HEK293T (cell line): ENCODE measurements around the gene CCDC149.

Experiments used
- CTCF ChIA-PET: fragments of 350-600 bp; formaldehyde crosslinking; extraction: SDS; loops from one replicate; lab custom pipeline; 2021; ENCODE audit warnings: antibody characterized with exemption, inconsistent platforms; lab: Yijun Ruan, JAX
- POLR2A ChIA-PET: fragments of 350-600 bp; formaldehyde crosslinking; extraction: SDS; loops from one replicate; lab custom pipeline; 2020; ENCODE audit warnings: antibody characterized with exemption, inconsistent platforms; lab: Yijun Ruan, JAX
- DNase-seq: peaks from one replicate; pipeline ENCODE4 v3.0.0; 2012; ENCODE audit warnings: mixed read lengths; ENCODE audit errors: extremely low spot score
- ARNT ChIP-seq: fragments of 450-650 bp; IDR thresholded peaks from 2 replicates; pipeline ENCODE4 v1.6.1; 2017; ENCODE audit warnings: mild to moderate bottlenecking
- BHLHE40 ChIP-seq: fragments of 450-650 bp; IDR thresholded peaks from 2 replicates; pipeline ENCODE4 v1.6.1; 2016; ENCODE audit warnings: mild to moderate bottlenecking, moderate library complexity, borderline replicate concordance
- CTBP1 ChIP-seq: fragments of 450-650 bp; IDR thresholded peaks from 2 replicates; pipeline ENCODE4 v1.6.1; 2016; ENCODE audit warnings: borderline replicate concordance
- ELF4 ChIP-seq: fragments of 450-650 bp; IDR thresholded peaks from 2 replicates; pipeline ENCODE4 v1.6.1; 2017; ENCODE audit warnings: antibody characterized with exemption
- FOXA1 ChIP-seq: fragments of 450-650 bp; IDR thresholded peaks from 2 replicates; pipeline ENCODE4 v1.6.1; 2016; ENCODE audit warnings: mild to moderate bottlenecking
- FOXK2 ChIP-seq: fragments of 450-650 bp; IDR thresholded peaks from 2 replicates; pipeline ENCODE4 v1.6.1; 2016; ENCODE audit warnings: mild to moderate bottlenecking
- FOXM1 ChIP-seq: fragments of 450-650 bp; IDR thresholded peaks from 2 replicates; pipeline ENCODE4 v1.6.1; 2017; ENCODE audit warnings: mild to moderate bottlenecking, borderline replicate concordance
- HDGF ChIP-seq: fragments of 450-650 bp; IDR thresholded peaks from 2 replicates; pipeline ENCODE4 v1.6.1; 2017; ENCODE audit warnings: antibody characterized with exemption, borderline replicate concordance
- L3MBTL2 ChIP-seq: fragments of 450-650 bp; conservative IDR thresholded peaks from 2 replicates; pipeline ENCODE4 v1.6.1; 2016; ENCODE audit warnings: mild to moderate bottlenecking
- LEF1 ChIP-seq: fragments of 450-650 bp; IDR thresholded peaks from 2 replicates; pipeline ENCODE4 v1.6.1; 2017; ENCODE audit warnings: mild to moderate bottlenecking, borderline replicate concordance
- NFRKB ChIP-seq: fragments of 450-650 bp; IDR thresholded peaks from 2 replicates; pipeline ENCODE4 v1.6.1; 2016; ENCODE audit warnings: mild to moderate bottlenecking, moderate library complexity
- PKNOX1 ChIP-seq: fragments of 450-650 bp; IDR thresholded peaks from 2 replicates; pipeline ENCODE4 v1.6.1; 2016
- SP1 ChIP-seq: fragments of 450-650 bp; IDR thresholded peaks from 2 replicates; pipeline ENCODE4 v1.6.1; 2017
- SUZ12 ChIP-seq: fragments of 450-650 bp; IDR thresholded peaks from 2 replicates; pipeline ENCODE4 v1.6.1; 2016; ENCODE audit warnings: mild to moderate bottlenecking
- TARDBP ChIP-seq: fragments of 450-650 bp; IDR thresholded peaks from 2 replicates; pipeline ENCODE4 v1.6.1; 2016
- ZNF384 ChIP-seq: fragments of 450-650 bp; IDR thresholded peaks from 2 replicates; pipeline ENCODE4 v1.6.1; 2016

The CCDC149 gene

GRCh38 chr4:24805566-24805965, 107.3 kb downstream of the CCDC149 start:
- ChIA-PET POLR2A (no interaction called here), CTCF (no interaction called here)
- DNase-seq: no peak
- TF ChIP-seq SUZ12 (no peak), CTBP1 (no peak), FOXM1 (no peak), ELF4 (no peak), ZNF384 (no peak), ARNT (no peak), BHLHE40 (no peak), PKNOX1 (no peak), HDGF (no peak), LEF1 (no peak), SP1 (no peak)

- ChIA-PET POLR2A (no interaction called here), CTCF (no interaction called here)
- TF ChIP-seq TARDBP (no peak), FOXM1 (no peak), FOXK2 (no peak), ELF4 (no peak), SP1 (no peak), ZNF384 (no peak), BHLHE40 (no peak), HDGF (no peak)
- no peak for DNase-seq
These were observed 107.8 kb downstream of the CCDC149 start for GRCh38 chr4:24805067-24805466.

- POLR2A ChIA-PET: no interaction called here
These were observed 110.2 kb downstream of the CCDC149 start for GRCh38 chr4:24802648-24803047.

GRCh38 chr4:24801136-24801855, 111.5 kb downstream of the CCDC149 start:
- POLR2A ChIA-PET: no interaction called here
- TF ChIP-seq L3MBTL2 (no peak), LEF1 (no peak), SP1 (no peak), ELF4 (no peak), CTBP1 (no peak), SUZ12 (no peak), TARDBP (no peak), PKNOX1 (no peak), FOXA1 (no peak), FOXK2 (no peak), BHLHE40 (no peak), HDGF (no peak)
- DNase-seq: no peak
- CTCF ChIA-PET: no interaction called here

More at GRCh38 chr4:24802648-24803047, 110.2 kb downstream of the CCDC149 start:
- DNase-seq: no peak
- CTCF ChIA-PET: no interaction called here
- no peak for TF ChIP-seq LEF1
- TF ChIP-seq FOXA1: no peak
- no peak for TF ChIP-seq BHLHE40

GRCh38 chr4:24800325-24800895, 112.4 kb downstream of the CCDC149 start:
- ChIA-PET CTCF (no interaction called here), POLR2A (no interaction called here)
- no peak for DNase-seq
- TF ChIP-seq FOXK2: no peak
- TF ChIP-seq SP1: no peak
- TF ChIP-seq CTBP1: no peak
- no peak for TF ChIP-seq L3MBTL2
- no peak for TF ChIP-seq TARDBP
- TF ChIP-seq ZNF384: no peak
- no peak for TF ChIP-seq FOXA1

GRCh38 chr4:24799544-24800324, 113.1 kb downstream of the CCDC149 start:
- no peak for DNase-seq
- TF ChIP-seq BHLHE40 (no peak), FOXK2 (no peak), L3MBTL2 (no peak), ARNT (no peak), TARDBP (no peak)
- ChIA-PET CTCF (no interaction called here), POLR2A (no interaction called here)

GRCh38 chr4:24799196-24799543, 113.7 kb downstream of the CCDC149 start:
- TF ChIP-seq SP1 (no peak), SUZ12 (no peak), ARNT (no peak), FOXM1 (no peak), TARDBP (no peak), ELF4 (no peak), HDGF (no peak), PKNOX1 (no peak), L3MBTL2 (no peak), NFRKB (no peak), ZNF384 (no peak), FOXK2 (no peak), BHLHE40 (no peak), LEF1 (no peak)
- ChIA-PET POLR2A (no interaction called here), CTCF (no interaction called here)
- no peak for DNase-seq
